ENCODE results near the gene RABAC1. TPM values are rescaled to one million over a fixed set of nuclear protein-coding genes. Genes with fewer than 3 reads are reported as not detected.
"Not testable (repeated sequence)": the region's sequence is repeated elsewhere in the genome, so short reads cannot be mapped to it uniquely, and the experiment has no call there.

The RABAC1 gene
- total RNA-seq, 2 donors from 2014 or later, result 177 to 196 TPM

GRCh38 chr19:41924151-41925145, 34.7 kb downstream of the RABAC1 start:
- intact Hi-C loops (cut with DNase I, micrococcal nuclease), result no loop called here
- DNase-seq, result no peak
- ATAC-seq, result no peak

GRCh38 chr19:41923045-41923788, 35.9 kb downstream of the RABAC1 start:
- ATAC-seq, result no peak
- intact Hi-C loops (cut with DNase I, micrococcal nuclease), result no loop called here
- DNase-seq, result no peak

GRCh38 chr19:41922585-41922984, 36.5 kb downstream of the RABAC1 start:
- intact Hi-C loops (cut with DNase I, micrococcal nuclease), result no loop called here
- ATAC-seq (no peak), DNase-seq (no peak)

GRCh38 chr19:41921577-41922576, 37.2 kb downstream of the RABAC1 start:
- intact Hi-C loops (cut with DNase I, micrococcal nuclease), result no loop called here
- no peak for ATAC-seq
- no peak for DNase-seq

- ATAC-seq (peak; percentile 14), DNase-seq (no peak)
- intact Hi-C loops (cut with DNase I, micrococcal nuclease), result no loop called here
Observed at GRCh38 chr19:41920882-41921576, 38.1 kb downstream of the RABAC1 start.

- ATAC-seq, result no peak
- intact Hi-C loops (cut with DNase I, micrococcal nuclease), result no loop called here
- DNase-seq, result no peak
Observed at GRCh38 chr19:41919948-41920712, 39.0 kb downstream of the RABAC1 start.

GRCh38 chr19:41918653-41919244, 40.4 kb downstream of the RABAC1 start:
- no peak for ATAC-seq
- intact Hi-C loops (cut with DNase I, micrococcal nuclease), result no loop called here
- no peak for DNase-seq

- intact Hi-C loops (cut with DNase I, micrococcal nuclease), result no loop called here
- ATAC-seq (no peak), DNase-seq (no peak)
Observed at GRCh38 chr19:41918095-41918494, 41.0 kb downstream of the RABAC1 start.

GRCh38 chr19:41917676-41918075, 41.4 kb downstream of the RABAC1 start:
- no peak for DNase-seq
- ATAC-seq, result no peak
- intact Hi-C loops (cut with DNase I, micrococcal nuclease), result no loop called here

- intact Hi-C loops (cut with DNase I, micrococcal nuclease), result no loop called here
- ATAC-seq, result no peak
- DNase-seq, result no peak
Observed at GRCh38 chr19:41915776-41916414, 43.2 kb downstream of the RABAC1 start.

- ATAC-seq (no peak), DNase-seq (no peak)
- intact Hi-C loops (cut with DNase I, micrococcal nuclease), result no loop called here
Observed at GRCh38 chr19:41915021-41915775, 43.9 kb downstream of the RABAC1 start.

- DNase-seq; ATAC-seq; intact Hi-C loops (cut with DNase I, micrococcal nuclease): not testable (repeated sequence)
Observed at GRCh38 chr19:41914424-41914834, 44.7 kb downstream of the RABAC1 start.

- ATAC-seq (no peak), DNase-seq (no peak)
- intact Hi-C loops (cut with DNase I, micrococcal nuclease), result no loop called here
Observed at GRCh38 chr19:41913538-41914423, 45.3 kb downstream of the RABAC1 start.

- intact Hi-C loops (cut with DNase I, micrococcal nuclease), result no loop called here
- ATAC-seq, result peak; percentile 27
Observed at GRCh38 chr19:41912899-41913537, 46.1 kb downstream of the RABAC1 start.

More at GRCh38 chr19:41912899-41913537, 46.1 kb downstream of the RABAC1 start:
- no peak for DNase-seq

Measured in left colon (tissue), 2 donors.